ENCODE results near the gene CCT2. TPM values are rescaled to one million over a fixed set of nuclear protein-coding genes. Genes with fewer than 3 reads are reported as not detected.

Gene CCT2
- total RNA-seq, 1 donor from 2014 or later, result 150 TPM

DNA sequence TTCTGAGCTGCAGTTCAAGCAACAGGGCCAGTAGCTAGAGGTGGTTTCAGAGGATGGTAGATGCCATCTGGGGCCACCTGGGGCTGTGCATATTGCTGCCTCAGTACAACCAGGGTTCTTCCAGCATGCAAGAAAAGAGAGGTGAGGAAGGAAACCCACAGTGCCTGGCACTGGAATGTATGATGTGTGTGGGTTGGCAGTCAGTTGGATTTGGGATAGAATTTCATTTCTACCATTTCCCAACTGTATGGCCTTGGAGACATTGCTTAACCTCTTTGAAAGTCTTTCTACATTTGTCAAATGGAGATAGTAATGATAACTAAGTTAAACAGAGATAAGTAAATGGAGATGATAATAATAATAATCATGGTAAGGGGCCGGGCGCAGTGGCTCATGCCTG is 35.7 kb downstream of the CCT2 start:
- no peaks in the 10 kb centered on the region for H3K27me3 Mint-ChIP-seq (ENCODE audit: low read depth)
- TF ChIP-seq, protein P1, sequence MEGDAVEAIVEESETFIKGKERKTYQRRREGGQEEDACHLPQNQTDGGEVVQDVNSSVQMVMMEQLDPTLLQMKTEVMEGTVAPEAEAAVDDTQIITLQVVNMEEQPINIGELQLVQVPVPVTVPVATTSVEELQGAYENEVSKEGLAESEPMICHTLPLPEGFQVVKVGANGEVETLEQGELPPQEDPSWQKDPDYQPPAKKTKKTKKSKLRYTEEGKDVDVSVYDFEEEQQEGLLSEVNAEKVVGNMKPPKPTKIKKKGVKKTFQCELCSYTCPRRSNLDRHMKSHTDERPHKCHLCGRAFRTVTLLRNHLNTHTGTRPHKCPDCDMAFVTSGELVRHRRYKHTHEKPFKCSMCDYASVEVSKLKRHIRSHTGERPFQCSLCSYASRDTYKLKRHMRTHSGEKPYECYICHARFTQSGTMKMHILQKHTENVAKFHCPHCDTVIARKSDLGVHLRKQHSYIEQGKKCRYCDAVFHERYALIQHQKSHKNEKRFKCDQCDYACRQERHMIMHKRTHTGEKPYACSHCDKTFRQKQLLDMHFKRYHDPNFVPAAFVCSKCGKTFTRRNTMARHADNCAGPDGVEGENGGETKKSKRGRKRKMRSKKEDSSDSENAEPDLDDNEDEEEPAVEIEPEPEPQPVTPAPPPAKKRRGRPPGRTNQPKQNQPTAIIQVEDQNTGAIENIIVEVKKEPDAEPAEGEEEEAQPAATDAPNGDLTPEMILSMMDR (IDR thresholded peaks at IDR 0.05), result no peak
- no peak for DNase-seq (ENCODE audit: low spot score)
- no peaks in the 10 kb centered on the region for H3K36me3 Mint-ChIP-seq (ENCODE audit: low read depth)
- H3K9me3 Mint-ChIP-seq (ENCODE audit: low read depth), result peaks cover 2% of the 10 kb centered on the region
- no peak overlapping the region for H3K4me3 Mint-ChIP-seq (ENCODE audit: unreplicated experiment)
- no peaks in the 10 kb centered on the region for H3K4me1 Mint-ChIP-seq (ENCODE audit: low read depth)
- H3K27ac Mint-ChIP-seq (ENCODE audit: unreplicated experiment), result no peak overlapping the region

DNA sequence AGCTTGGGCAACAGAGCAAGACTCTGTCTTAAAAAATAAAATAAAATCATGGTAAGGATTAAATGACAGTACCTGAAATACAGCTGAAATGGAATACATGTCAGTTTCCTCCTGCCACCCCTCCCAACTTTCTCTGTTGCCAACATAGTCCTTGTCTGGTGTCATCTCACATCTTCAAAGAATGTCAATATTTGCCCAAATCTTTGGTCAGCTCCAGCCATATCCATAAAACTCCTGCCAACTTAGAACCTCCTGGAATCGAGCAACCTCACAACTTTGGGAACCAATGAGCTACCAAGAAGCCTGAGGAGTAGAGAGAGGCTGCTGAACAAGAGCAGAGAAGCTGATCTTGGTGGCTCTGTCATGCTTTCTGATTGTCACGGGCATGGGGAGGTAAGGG is 36.3 kb downstream of the CCT2 start:
- DNase-seq (ENCODE audit: low spot score), result no peak
- no peaks in the 10 kb centered on the region for H3K4me1 Mint-ChIP-seq (ENCODE audit: low read depth)
- H3K27ac Mint-ChIP-seq (ENCODE audit: unreplicated experiment), result no peak overlapping the region
- H3K9me3 Mint-ChIP-seq (ENCODE audit: low read depth), result peaks cover 2% of the 10 kb centered on the region
- no peaks in the 10 kb centered on the region for H3K27me3 Mint-ChIP-seq (ENCODE audit: low read depth)
- H3K4me3 Mint-ChIP-seq (ENCODE audit: unreplicated experiment), result no peak overlapping the region
- H3K36me3 Mint-ChIP-seq (ENCODE audit: low read depth), result no peaks in the 10 kb centered on the region
- TF ChIP-seq, protein P1 (IDR thresholded peaks at IDR 0.05), result no peak

DNA sequence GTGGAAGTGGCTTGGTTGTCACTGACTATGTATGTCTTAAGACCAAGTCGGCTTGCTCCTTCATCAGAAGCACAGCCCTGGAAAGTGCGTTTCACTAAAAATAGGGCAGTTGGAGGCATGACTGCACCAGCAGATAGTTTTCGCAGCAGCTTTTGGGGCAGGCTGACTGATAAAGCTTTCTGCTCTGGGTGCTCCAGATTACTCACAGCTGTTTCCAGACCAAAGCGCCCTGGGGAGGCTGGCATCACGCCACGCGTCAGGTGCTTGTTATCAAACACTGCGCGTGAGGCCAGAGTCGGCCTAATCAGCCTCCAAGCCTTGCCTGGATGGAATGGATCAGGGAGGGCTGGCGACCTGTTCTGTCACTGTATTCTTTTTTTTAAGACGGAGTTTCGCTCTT is 38.7 kb downstream of the CCT2 start:
- DNase-seq (ENCODE audit: low spot score), result no peak
- no peak overlapping the region for H3K27ac Mint-ChIP-seq (ENCODE audit: unreplicated experiment)
- H3K4me3 Mint-ChIP-seq (ENCODE audit: unreplicated experiment), result no peak overlapping the region
- no peaks in the 10 kb centered on the region for H3K27me3 Mint-ChIP-seq (ENCODE audit: low read depth)
- TF ChIP-seq, protein P1 (IDR thresholded peaks at IDR 0.05), result no peak
- no peaks in the 10 kb centered on the region for H3K4me1 Mint-ChIP-seq (ENCODE audit: low read depth)
- H3K36me3 Mint-ChIP-seq (ENCODE audit: low read depth), result no peaks in the 10 kb centered on the region
- no peaks in the 10 kb centered on the region for H3K9me3 Mint-ChIP-seq (ENCODE audit: low read depth)

DNA sequence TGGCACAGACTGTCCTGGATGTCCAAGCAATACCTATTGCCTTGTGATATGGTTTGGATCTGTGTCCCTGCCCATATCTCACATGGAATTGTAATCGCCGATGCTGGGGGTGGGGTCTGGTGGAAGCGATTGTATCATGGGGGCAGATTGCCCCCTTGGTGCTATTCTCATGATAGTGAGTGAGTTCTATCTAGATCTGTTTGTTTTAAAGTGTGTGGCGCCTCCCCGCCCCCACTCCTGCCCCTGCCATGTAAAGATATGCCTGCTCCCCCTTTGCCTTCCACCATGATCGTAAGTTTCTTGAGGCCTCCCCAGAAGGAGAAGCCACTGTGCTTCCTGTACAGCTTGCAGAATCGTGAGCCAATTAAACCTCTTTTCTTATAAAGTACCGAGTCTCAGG is 42.2 kb downstream of the CCT2 start:
- DNase-seq (ENCODE audit: low spot score), result no peak
- TF ChIP-seq, protein P1 (IDR thresholded peaks at IDR 0.05), result no peak
- no peaks in the 10 kb centered on the region for H3K9me3 Mint-ChIP-seq (ENCODE audit: low read depth)
- no peaks in the 10 kb centered on the region for H3K36me3 Mint-ChIP-seq (ENCODE audit: low read depth)
- H3K4me1 Mint-ChIP-seq (ENCODE audit: low read depth), result no peaks in the 10 kb centered on the region
- H3K27ac Mint-ChIP-seq (ENCODE audit: unreplicated experiment), result no peak overlapping the region
- H3K4me3 Mint-ChIP-seq (ENCODE audit: unreplicated experiment), result no peak overlapping the region
- no peaks in the 10 kb centered on the region for H3K27me3 Mint-ChIP-seq (ENCODE audit: low read depth)

DNA sequence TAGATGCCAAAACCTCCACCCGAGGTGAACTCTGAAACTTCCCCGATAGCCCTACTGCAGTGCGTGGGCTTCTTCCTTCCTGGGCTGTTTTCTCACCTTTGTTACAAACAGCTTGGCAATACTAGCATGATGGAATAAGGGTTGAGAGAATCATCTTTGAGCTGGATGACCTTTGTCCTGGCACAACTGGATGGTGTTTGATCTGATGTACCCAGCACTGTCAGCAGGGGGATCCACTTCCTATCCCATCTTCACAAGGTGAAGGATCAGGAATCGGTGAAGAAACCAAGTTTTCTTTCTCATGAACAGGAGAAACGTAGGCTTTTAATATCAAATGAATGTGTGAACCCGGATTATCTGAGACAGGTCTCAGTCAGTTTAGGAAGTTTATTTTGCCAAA is 44.9 kb downstream of the CCT2 start:
- TF ChIP-seq, protein P1 (IDR thresholded peaks at IDR 0.05), result peak; percentile 58
- no peaks in the 10 kb centered on the region for H3K9me3 Mint-ChIP-seq (ENCODE audit: low read depth)
- DNase-seq (ENCODE audit: low spot score), result no peak

More for the DNA sequence above, 44.9 kb downstream of the CCT2 start:
- Mint-ChIP-seq H3K36me3 (ENCODE audit: low read depth) (no peaks in the 10 kb centered on the region), H3K4me1 (ENCODE audit: low read depth) (no peaks in the 10 kb centered on the region), H3K27me3 (ENCODE audit: low read depth) (no peaks in the 10 kb centered on the region), H3K4me3 (ENCODE audit: unreplicated experiment) (no peak overlapping the region), H3K27ac (ENCODE audit: unreplicated experiment) (no peak overlapping the region)
